Stimulated activated CD4-positive, alpha-beta T cell treated with anti-CD3 and anti-CD28 coated beads, Interleukin-1b, Interleukin-23, amount 100 ng/mL, for 24 hours (primary cell): Measurements from ENCODE around the gene ZNF277.
A peak's percentile ranks its signal among the peaks of the same experiment; 100 is the strongest.

ENCODE experiments used
- DNase-seq, 4 experiments: peaks; one replicate each; pipeline ENCODE4 v3.0.0-alpha.2; 2020; ENCODE audit warnings: low read depth in 4 of 4, low spot score in 1 of 4

ZNF277 gene

GRCh38 chr7:112390167-112390566 lies 183.7 kb downstream of the ZNF277 start:
- DNase-seq, result no peak

DNA sequence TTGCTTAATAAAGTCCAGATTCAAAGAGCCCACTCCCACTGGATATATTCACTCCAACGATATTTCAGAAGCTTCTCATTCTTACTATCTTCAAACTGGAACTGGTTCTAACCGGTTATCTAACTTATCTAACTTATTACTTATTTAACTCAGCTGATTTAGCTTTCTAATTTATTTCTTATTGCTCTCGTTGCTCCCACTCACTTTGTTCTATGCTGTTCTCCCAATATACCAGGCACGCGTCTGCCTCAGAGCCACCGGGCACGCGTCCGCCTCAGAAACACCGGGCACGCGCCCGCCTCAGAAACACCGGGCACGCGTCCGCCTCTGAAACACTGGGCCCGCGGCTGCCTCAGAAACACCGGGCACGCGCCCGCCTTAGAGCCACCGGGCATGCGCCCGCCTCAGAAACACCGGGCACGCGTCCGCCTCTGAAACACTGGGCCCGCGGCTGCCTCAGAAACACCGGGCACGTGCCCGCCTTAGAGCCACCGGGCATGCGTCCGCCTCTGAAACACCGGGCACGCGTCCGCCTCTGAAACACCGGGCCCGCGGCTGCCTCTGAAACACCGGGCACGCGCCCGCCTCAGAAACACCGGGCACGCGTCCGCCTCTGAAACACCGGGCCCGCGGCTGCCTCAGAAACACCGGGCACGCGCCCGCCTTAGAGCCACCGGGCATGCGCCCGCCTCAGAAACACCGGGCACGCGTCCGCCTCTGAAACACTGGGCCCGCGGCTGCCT lies 184.8 kb downstream of the ZNF277 start:
- DNase-seq, result peak in 3 of 4 experiments; percentile 21 to 36 (median 23)

DNA sequence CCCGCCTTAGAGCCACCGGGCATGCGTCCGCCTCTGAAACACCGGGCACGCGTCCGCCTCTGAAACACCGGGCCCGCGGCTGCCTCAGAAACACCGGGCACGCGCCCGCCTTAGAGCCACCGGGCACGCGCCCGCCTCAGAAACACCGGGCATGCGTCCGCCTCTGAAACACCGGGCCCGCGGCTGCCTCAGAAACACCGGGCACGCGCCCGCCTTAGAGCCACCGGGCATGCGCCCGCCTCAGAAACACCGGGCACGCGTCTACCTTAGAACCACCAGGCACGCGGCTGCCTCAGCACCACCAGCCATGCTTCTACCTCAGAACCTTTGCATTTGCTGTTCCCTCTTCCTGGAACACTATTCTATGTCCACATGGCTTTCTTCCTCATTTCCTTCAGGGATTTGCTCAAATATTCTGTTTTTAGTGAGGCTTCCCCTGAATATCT lies 185.4 kb downstream of the ZNF277 start:
- peak; percentile 35 to 59 (median 47) for DNase-seq
